HEK293T (cell line): Measurements from ENCODE around the gene ZNF831.

Experiments used
- CTCF ChIA-PET: fragments of 350-600 bp; formaldehyde crosslinking; extraction: SDS; loops from one replicate; lab custom pipeline; 2021; ENCODE audit warnings: antibody characterized with exemption, inconsistent platforms; lab: Yijun Ruan, JAX
- POLR2A ChIA-PET: fragments of 350-600 bp; formaldehyde crosslinking; extraction: SDS; loops from one replicate; lab custom pipeline; 2020; ENCODE audit warnings: antibody characterized with exemption, inconsistent platforms; lab: Yijun Ruan, JAX
- DNase-seq: peaks from one replicate; pipeline ENCODE4 v3.0.0; 2012; ENCODE audit warnings: mixed read lengths; ENCODE audit errors: extremely low spot score
- ARNT ChIP-seq: fragments of 450-650 bp; IDR thresholded peaks from 2 replicates; pipeline ENCODE4 v1.6.1; 2017; ENCODE audit warnings: mild to moderate bottlenecking
- BHLHE40 ChIP-seq: fragments of 450-650 bp; IDR thresholded peaks from 2 replicates; pipeline ENCODE4 v1.6.1; 2016; ENCODE audit warnings: mild to moderate bottlenecking, moderate library complexity, borderline replicate concordance
- CTBP1 ChIP-seq: fragments of 450-650 bp; IDR thresholded peaks from 2 replicates; pipeline ENCODE4 v1.6.1; 2016; ENCODE audit warnings: borderline replicate concordance
- ELF4 ChIP-seq: fragments of 450-650 bp; IDR thresholded peaks from 2 replicates; pipeline ENCODE4 v1.6.1; 2017; ENCODE audit warnings: antibody characterized with exemption
- FOXA1 ChIP-seq: fragments of 450-650 bp; IDR thresholded peaks from 2 replicates; pipeline ENCODE4 v1.6.1; 2016; ENCODE audit warnings: mild to moderate bottlenecking
- FOXK2 ChIP-seq: fragments of 450-650 bp; IDR thresholded peaks from 2 replicates; pipeline ENCODE4 v1.6.1; 2016; ENCODE audit warnings: mild to moderate bottlenecking
- FOXM1 ChIP-seq: fragments of 450-650 bp; IDR thresholded peaks from 2 replicates; pipeline ENCODE4 v1.6.1; 2017; ENCODE audit warnings: mild to moderate bottlenecking, borderline replicate concordance
- HDGF ChIP-seq: fragments of 450-650 bp; IDR thresholded peaks from 2 replicates; pipeline ENCODE4 v1.6.1; 2017; ENCODE audit warnings: antibody characterized with exemption, borderline replicate concordance
- L3MBTL2 ChIP-seq: fragments of 450-650 bp; conservative IDR thresholded peaks from 2 replicates; pipeline ENCODE4 v1.6.1; 2016; ENCODE audit warnings: mild to moderate bottlenecking
- LEF1 ChIP-seq: fragments of 450-650 bp; IDR thresholded peaks from 2 replicates; pipeline ENCODE4 v1.6.1; 2017; ENCODE audit warnings: mild to moderate bottlenecking, borderline replicate concordance
- NFRKB ChIP-seq: fragments of 450-650 bp; IDR thresholded peaks from 2 replicates; pipeline ENCODE4 v1.6.1; 2016; ENCODE audit warnings: mild to moderate bottlenecking, moderate library complexity
- SP1 ChIP-seq: fragments of 450-650 bp; IDR thresholded peaks from 2 replicates; pipeline ENCODE4 v1.6.1; 2017
- SUZ12 ChIP-seq: fragments of 450-650 bp; IDR thresholded peaks from 2 replicates; pipeline ENCODE4 v1.6.1; 2016; ENCODE audit warnings: mild to moderate bottlenecking
- TARDBP ChIP-seq: fragments of 450-650 bp; IDR thresholded peaks from 2 replicates; pipeline ENCODE4 v1.6.1; 2016
- ZNF384 ChIP-seq: fragments of 450-650 bp; IDR thresholded peaks from 2 replicates; pipeline ENCODE4 v1.6.1; 2016
- TF ChIP-seq, protein P1 (sequence below): fragments of 450-650 bp; IDR thresholded peaks from 2 replicates; pipeline ENCODE4 v1.6.1; 2016

The ZNF831 gene

DNA sequence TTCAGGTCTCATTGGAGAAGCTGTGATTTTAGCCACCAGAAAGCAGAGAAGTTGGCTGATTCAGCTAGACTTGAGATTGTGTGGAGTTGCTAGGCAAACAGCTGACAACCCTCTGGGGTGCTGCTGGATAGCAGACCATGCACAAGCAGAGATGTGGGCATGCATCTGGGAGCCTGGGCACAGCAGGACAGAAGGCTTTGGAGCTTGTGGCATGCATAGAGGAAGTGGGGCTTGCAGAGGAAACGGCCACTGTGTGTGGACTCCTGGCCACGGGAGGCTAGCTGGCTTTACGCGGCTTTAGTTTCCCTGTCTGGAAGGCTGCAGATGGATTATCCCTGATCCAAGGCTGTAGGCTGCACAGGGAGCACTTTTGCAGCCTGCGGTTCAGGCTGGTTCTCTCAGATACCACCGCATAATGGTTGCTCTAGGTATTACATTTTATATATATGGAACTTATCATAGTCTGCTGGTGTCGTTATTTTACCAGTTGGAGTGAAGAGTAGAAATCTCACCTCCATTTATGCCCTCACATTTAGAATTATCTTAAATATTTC, 10.4 kb downstream of the ZNF831 start:
- ChIA-PET CTCF (no interaction called here), POLR2A (no interaction called here)
- DNase-seq: no peak
- TF ChIP-seq NFRKB (no peak), FOXK2 (no peak), ELF4 (no peak), CTBP1 (no peak), ZNF384 (no peak), BHLHE40 (no peak), HDGF (no peak), SP1 (no peak), TARDBP (no peak), LEF1 (no peak), FOXA1 (no peak), FOXM1 (no peak), SUZ12 (no peak), ARNT (no peak)
- TF ChIP-seq, protein P1, sequence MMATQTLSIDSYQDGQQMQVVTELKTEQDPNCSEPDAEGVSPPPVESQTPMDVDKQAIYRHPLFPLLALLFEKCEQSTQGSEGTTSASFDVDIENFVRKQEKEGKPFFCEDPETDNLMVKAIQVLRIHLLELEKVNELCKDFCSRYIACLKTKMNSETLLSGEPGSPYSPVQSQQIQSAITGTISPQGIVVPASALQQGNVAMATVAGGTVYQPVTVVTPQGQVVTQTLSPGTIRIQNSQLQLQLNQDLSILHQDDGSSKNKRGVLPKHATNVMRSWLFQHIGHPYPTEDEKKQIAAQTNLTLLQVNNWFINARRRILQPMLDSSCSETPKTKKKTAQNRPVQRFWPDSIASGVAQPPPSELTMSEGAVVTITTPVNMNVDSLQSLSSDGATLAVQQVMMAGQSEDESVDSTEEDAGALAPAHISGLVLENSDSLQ: no peak

DNA sequence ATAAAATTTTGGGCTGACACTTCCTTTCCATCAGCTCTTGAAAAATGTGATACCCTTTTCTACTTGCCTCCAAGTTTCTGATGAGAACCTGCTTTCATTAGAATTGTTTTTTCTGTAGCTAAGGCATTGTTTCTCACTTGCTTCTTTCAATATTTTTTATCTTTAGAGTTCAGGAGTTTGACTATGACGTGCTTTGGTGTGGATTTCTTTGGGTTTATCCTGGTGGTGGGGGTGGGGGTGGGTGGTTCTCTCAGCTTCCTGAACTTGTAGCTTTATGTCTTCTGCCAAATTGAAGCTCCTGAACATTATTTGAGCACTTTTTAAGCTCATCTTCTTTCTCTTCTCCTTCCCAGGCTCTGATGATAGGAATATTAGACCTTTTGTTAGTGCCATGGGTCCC, 11.4 kb downstream of the ZNF831 start:
- TF ChIP-seq LEF1 (no peak), ELF4 (no peak), HDGF (no peak), L3MBTL2 (no peak), NFRKB (no peak), CTBP1 (no peak)
- no peak for DNase-seq
- ChIA-PET POLR2A (no interaction called here), CTCF (no interaction called here)

DNA sequence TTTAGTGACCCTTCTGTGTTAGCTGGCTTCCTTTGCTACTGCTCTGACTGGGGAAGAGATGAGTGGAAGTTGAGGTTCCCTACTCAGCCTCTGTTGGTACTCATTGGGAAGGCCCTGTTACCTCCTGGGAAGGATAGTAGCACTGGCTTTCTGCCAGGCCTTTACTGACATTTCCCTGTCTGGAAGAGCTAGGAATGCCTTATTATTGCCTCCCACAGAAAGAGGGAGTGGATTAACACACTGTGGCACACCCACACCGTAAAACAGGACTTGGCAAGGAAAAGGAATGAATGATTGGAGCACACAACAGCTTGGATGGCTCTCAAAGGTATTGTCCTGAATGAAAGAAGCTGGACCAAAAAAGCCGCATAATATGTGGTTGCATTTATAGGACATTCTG, 12.2 kb downstream of the ZNF831 start:
- no peak for TF ChIP-seq L3MBTL2
- no peak for TF ChIP-seq BHLHE40
- TF ChIP-seq LEF1: no peak
- no peak for TF ChIP-seq FOXM1
- no peak for TF ChIP-seq FOXA1
- TF ChIP-seq, protein P1: no peak
- TF ChIP-seq ELF4: no peak
- no peak for TF ChIP-seq NFRKB
- no peak for TF ChIP-seq HDGF
- no peak for TF ChIP-seq ARNT
- TF ChIP-seq SP1: no peak
- TF ChIP-seq ZNF384: no peak
- TF ChIP-seq FOXK2: no peak
- TF ChIP-seq CTBP1: no peak
- TF ChIP-seq TARDBP: no peak
- POLR2A ChIA-PET: no interaction called here
- CTCF ChIA-PET: interaction anchor here (0.5 kb wide), 1 partner anchor 10 kb away, joined by 3 read pairs; no protein-coding TSS in a partner anchor
- DNase-seq: no peak

DNA sequence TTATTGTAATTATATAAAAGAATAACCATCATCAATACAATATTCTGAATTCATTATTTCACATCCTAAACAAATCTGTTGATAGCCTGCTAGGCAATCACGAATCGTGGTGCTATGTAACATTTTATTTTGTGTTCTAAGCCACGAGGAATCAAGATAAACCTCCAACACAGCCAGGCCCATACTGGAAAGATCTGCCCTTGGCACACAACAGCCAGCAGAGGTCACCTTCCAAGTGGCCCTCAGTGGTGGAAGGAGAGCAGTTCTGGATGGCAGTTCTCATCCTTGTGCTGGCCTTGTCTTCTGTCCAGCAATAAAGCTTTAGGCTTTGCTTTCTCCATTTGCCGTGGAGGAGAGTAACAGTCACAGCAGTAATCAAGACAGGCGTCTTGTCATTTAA, 13.2 kb downstream of the ZNF831 start:
- TF ChIP-seq NFRKB: no peak
- no peak for TF ChIP-seq TARDBP
- no peak for TF ChIP-seq SP1
- no peak for TF ChIP-seq FOXA1
- no peak for TF ChIP-seq ELF4
- TF ChIP-seq, protein P1: no peak
- TF ChIP-seq SUZ12: no peak
- TF ChIP-seq ZNF384: no peak
- POLR2A ChIA-PET: no interaction called here
- DNase-seq: no peak
- CTCF ChIA-PET: no interaction called here

DNA sequence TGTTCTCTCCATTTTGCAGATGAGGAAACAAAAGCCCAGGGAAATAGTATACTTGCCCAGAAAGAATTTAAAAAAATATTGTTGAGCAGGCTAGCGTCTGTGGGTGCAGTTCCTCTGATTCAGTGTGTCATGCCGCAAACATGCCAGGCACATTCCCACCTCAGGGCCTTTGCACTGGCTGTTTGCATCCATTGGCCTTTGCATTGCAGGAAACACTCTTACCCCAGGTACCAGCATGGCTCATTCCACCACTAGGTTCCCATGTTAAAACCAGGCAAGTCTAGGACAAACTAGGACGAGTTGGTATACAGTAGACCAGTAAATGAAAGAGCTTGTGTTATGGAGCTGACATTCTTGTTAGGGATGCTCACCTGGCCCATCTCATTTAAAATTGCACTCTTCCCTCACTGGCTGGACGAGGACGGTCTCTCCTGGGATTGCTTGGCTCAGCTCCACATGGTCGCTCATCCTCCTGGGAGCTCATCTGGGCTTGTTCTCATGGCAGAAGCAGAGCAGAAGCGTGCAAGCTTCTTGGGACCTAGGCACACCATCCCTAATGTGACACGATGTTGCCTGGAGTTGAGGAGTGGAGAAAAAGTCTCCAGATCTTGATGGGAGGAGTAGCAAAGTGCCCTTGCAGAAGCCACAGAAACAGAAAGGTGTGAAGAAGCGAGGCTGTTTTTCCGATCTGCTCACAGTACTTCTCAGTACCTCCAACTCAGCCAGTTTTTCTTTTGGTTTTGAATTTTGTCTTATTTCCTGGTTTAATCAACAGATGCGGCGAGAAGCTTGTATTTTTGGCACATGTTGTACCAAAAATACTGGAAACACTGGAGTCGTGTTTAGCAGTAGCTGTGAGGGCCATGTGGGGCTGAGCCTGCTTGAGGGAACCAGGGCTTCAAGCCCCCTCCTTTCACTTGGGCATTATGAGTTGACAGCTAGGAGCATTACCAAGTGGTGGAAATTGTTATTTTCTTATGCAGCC, 13.9 kb downstream of the ZNF831 start:
- DNase-seq: no peak
- POLR2A ChIA-PET: no interaction called here
- TF ChIP-seq SUZ12: no peak
- TF ChIP-seq SP1: no peak
- TF ChIP-seq BHLHE40: no peak
- no peak for TF ChIP-seq NFRKB
- TF ChIP-seq LEF1: no peak
- no peak for TF ChIP-seq FOXM1
- TF ChIP-seq ZNF384: no peak
- no peak for TF ChIP-seq TARDBP
- TF ChIP-seq, protein P1: no peak
- no peak for TF ChIP-seq CTBP1
- no peak for TF ChIP-seq L3MBTL2
- no peak for TF ChIP-seq ARNT
- TF ChIP-seq ELF4: no peak
- TF ChIP-seq HDGF: no peak
- TF ChIP-seq FOXA1: no peak
- CTCF ChIA-PET: interaction anchor here (0.6 to 0.9 kb wide), 2 partner anchors 45 to 308 kb away, joined by 3 to 4 read pairs; no protein-coding TSS in a partner anchor
